ENCODE measurements around the gene CLTRN. TPM values are rescaled to one million over a fixed set of nuclear protein-coding genes. Genes with fewer than 3 reads are reported as not detected.

The CLTRN gene
- total and polyA plus RNA-seq, 2 of the 13 experiments (the other 11 are each of a cell fraction or from before 2014, with no cell fraction given), result 0.37 to 0.53 TPM

DNA sequence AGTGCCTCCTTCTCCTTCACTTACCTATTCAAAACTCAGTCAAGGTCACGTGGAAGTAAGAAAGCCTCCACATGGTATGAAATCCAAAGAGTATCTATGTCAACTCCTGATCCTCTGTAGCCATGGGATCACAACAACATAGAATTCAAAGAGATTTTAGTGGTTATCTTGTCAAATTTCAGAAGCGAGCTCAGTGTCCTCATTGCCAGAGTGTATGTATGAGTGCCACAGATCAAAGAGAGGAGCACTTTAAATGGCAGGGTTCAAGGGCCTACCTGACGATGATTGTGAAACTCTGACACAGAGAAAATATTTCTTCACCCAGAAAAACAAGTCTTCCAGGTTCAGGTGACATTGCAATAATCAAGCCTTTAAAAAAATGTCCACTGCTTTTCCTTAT lies 62.7 kb downstream of the CLTRN start (continued):
- TF ChIP-seq, protein P1, sequence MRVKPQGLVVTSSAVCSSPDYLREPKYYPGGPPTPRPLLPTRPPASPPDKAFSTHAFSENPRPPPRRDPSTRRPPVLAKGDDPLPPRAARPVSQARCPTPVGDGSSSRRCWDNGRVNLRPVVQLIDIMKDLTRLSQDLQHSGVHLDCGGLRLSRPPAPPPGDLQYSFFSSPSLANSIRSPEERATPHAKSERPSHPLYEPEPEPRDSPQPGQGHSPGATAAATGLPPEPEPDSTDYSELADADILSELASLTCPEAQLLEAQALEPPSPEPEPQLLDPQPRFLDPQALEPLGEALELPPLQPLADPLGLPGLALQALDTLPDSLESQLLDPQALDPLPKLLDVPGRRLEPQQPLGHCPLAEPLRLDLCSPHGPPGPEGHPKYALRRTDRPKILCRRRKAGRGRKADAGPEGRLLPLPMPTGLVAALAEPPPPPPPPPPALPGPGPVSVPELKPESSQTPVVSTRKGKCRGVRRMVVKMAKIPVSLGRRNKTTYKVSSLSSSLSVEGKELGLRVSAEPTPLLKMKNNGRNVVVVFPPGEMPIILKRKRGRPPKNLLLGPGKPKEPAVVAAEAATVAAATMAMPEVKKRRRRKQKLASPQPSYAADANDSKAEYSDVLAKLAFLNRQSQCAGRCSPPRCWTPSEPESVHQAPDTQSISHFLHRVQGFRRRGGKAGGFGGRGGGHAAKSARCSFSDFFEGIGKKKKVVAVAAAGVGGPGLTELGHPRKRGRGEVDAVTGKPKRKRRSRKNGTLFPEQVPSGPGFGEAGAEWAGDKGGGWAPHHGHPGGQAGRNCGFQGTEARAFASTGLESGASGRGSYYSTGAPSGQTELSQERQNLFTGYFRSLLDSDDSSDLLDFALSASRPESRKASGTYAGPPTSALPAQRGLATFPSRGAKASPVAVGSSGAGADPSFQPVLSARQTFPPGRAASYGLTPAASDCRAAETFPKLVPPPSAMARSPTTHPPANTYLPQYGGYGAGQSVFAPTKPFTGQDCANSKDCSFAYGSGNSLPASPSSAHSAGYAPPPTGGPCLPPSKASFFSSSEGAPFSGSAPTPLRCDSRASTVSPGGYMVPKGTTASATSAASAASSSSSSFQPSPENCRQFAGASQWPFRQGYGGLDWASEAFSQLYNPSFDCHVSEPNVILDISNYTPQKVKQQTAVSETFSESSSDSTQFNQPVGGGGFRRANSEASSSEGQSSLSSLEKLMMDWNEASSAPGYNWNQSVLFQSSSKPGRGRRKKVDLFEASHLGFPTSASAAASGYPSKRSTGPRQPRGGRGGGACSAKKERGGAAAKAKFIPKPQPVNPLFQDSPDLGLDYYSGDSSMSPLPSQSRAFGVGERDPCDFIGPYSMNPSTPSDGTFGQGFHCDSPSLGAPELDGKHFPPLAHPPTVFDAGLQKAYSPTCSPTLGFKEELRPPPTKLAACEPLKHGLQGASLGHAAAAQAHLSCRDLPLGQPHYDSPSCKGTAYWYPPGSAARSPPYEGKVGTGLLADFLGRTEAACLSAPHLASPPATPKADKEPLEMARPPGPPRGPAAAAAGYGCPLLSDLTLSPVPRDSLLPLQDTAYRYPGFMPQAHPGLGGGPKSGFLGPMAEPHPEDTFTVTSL (CRISPR knock-in tag; IDR thresholded peaks at IDR 0.05; ENCODE audit: borderline replicate concordance), result peak; percentile 66; the same call in 1 of the 2 replicates
- 0 out of 2 replicates have a peak, but pooled peaks have one; percentile 51 for TF ChIP-seq RARA (CRISPR knock-in tag; IDR thresholded peaks at IDR 0.05)
- TF ChIP-seq TARDBP (CRISPR knock-in tag; IDR thresholded peaks at IDR 0.05), result peak; percentile 27; the same call in 1 of the 2 replicates
- TF ChIP-seq CHCHD3 (CRISPR knock-in tag; IDR thresholded peaks at IDR 0.05), result no peak
- no peak for TF ChIP-seq AFF4 (CRISPR knock-in tag; IDR thresholded peaks at IDR 0.05)
- peak; percentile 54; the same call in 1 of the 2 replicates for TF ChIP-seq ZMYM4 (CRISPR knock-in tag; IDR thresholded peaks at IDR 0.05)
- 0 out of 2 replicates have a peak, but pooled peaks have one; percentile 40 for TF ChIP-seq ZNF264 (CRISPR knock-in tag; IDR thresholded peaks at IDR 0.05)
- TF ChIP-seq BHLHE40 (IDR thresholded peaks at IDR 0.05; ENCODE audit: low read length), result no peak
- TF ChIP-seq PRPF4 (IDR thresholded peaks at IDR 0.05; ENCODE audit: low read depth, low read length, poor library complexity, severe bottlenecking), result no peak
- TF ChIP-seq, protein P2, sequence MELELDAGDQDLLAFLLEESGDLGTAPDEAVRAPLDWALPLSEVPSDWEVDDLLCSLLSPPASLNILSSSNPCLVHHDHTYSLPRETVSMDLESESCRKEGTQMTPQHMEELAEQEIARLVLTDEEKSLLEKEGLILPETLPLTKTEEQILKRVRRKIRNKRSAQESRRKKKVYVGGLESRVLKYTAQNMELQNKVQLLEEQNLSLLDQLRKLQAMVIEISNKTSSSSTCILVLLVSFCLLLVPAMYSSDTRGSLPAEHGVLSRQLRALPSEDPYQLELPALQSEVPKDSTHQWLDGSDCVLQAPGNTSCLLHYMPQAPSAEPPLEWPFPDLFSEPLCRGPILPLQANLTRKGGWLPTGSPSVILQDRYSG (CRISPR knock-in tag; IDR thresholded peaks at IDR 0.05), result no peak
- TF ChIP-seq ZSCAN9 (CRISPR knock-in tag; IDR thresholded peaks at IDR 0.05; ENCODE audit: borderline replicate concordance), result no peak
- TF ChIP-seq TBX2 (CRISPR knock-in tag; IDR thresholded peaks at IDR 0.05; ENCODE audit: borderline replicate concordance), result peak; percentile 30; the same call in 1 of the 2 replicates
- TF ChIP-seq RFXANK (CRISPR knock-in tag; IDR thresholded peaks at IDR 0.05), result no peak
- peak; percentile 61; the same call in 1 of the 2 replicates for TF ChIP-seq NCOA2 (CRISPR knock-in tag; IDR thresholded peaks at IDR 0.05)
- no peak for TF ChIP-seq FOXP1 (IDR thresholded peaks at IDR 0.05)
- peak; percentile 42; the same call in 1 of the 2 replicates for TF ChIP-seq FOXP1 (CRISPR knock-in tag; IDR thresholded peaks at IDR 0.05)
- TF ChIP-seq ZNF816 (CRISPR knock-in tag; IDR thresholded peaks at IDR 0.05; ENCODE audit: borderline replicate concordance), result no peak
- TF ChIP-seq, protein P3, sequence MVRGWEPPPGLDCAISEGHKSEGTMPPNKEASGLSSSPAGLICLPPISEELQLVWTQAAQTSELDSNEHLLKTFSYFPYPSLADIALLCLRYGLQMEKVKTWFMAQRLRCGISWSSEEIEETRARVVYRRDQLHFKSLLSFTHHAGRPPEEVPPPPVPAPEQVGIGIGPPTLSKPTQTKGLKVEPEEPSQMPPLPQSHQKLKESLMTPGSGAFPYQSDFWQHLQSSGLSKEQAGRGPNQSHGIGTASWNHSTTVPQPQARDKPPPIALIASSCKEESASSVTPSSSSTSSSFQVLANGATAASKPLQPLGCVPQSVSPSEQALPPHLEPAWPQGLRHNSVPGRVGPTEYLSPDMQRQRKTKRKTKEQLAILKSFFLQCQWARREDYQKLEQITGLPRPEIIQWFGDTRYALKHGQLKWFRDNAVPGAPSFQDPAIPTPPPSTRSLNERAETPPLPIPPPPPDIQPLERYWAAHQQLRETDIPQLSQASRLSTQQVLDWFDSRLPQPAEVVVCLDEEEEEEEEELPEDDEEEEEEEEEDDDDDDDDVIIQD (CRISPR knock-in tag; IDR thresholded peaks at IDR 0.05; ENCODE audit: low read depth), result peak; percentile 49; the same call in 1 of the 2 replicates
- no peak for TF ChIP-seq RBM22 (optimal IDR thresholded peaks at IDR 0.05; ENCODE audit: low read length)
- no peak for TF ChIP-seq ZNF644 (CRISPR knock-in tag; IDR thresholded peaks at IDR 0.05; ENCODE audit: low read depth)
- no peak for TF ChIP-seq TRIM24 (CRISPR knock-in tag; IDR thresholded peaks at IDR 0.05)

All from HepG2 (cell line).